ENCODE results near the gene IQGAP2. TPM values are rescaled to one million over a fixed set of nuclear protein-coding genes. Genes with fewer than 3 reads are reported as not detected.

IQGAP2 gene
- total RNA-seq, 1 experiment from 2014 or later = 13.4 TPM

GRCh38 chr5:76483433-76483832, 80.3 kb downstream of the IQGAP2 start:
- H3K9me3 Mint-ChIP-seq (ENCODE audit: low read depth, unreplicated experiment) = no peaks in the 10 kb centered on the region
- no peak for DNase-seq
- no TSS peak for BruUV-seq (replicated peaks)
- H3K4me1 Mint-ChIP-seq (ENCODE audit: low read depth, unreplicated experiment) = peaks cover 9% of the 10 kb centered on the region
- no peak overlapping the region for H3K27ac Mint-ChIP-seq (ENCODE audit: unreplicated experiment)
- intact Hi-C loops (cut with micrococcal nuclease; ENCODE audit: unreplicated experiment) = no loop called here
- CTCF ChIA-PET = interaction anchor here (0.7 to 1.2 kb wide), 2 partner anchors 9 to 81 kb away, joined by 3 to 4 read pairs; no protein-coding TSS in a partner anchor
- H3K4me3 Mint-ChIP-seq (ENCODE audit: low read depth, unreplicated experiment) = no peak overlapping the region
- TF ChIP-seq CTCF (IDR thresholded peaks at IDR 0.05; ENCODE audit: unreplicated experiment) = no peak
- H3K27me3 Mint-ChIP-seq (ENCODE audit: unreplicated experiment) = no peaks in the 10 kb centered on the region
- no peaks in the 10 kb centered on the region for H3K36me3 Mint-ChIP-seq (ENCODE audit: insufficient read depth, unreplicated experiment)

- no peak for TF ChIP-seq CTCF (IDR thresholded peaks at IDR 0.05; ENCODE audit: unreplicated experiment)
- no peak for DNase-seq
- intact Hi-C loops (cut with micrococcal nuclease; ENCODE audit: unreplicated experiment) = no loop called here
Measured at GRCh38 chr5:76483881-76484280, 80.8 kb downstream of the IQGAP2 start.

GRCh38 chr5:76485511-76485910, 82.4 kb downstream of the IQGAP2 start:
- Mint-ChIP-seq H3K36me3 (ENCODE audit: insufficient read depth, unreplicated experiment) (no peaks in the 10 kb centered on the region), H3K27ac (ENCODE audit: unreplicated experiment) (no peak overlapping the region), H3K4me3 (ENCODE audit: low read depth, unreplicated experiment) (no peak overlapping the region), H3K9me3 (ENCODE audit: low read depth, unreplicated experiment) (no peaks in the 10 kb centered on the region), H3K27me3 (ENCODE audit: unreplicated experiment) (no peaks in the 10 kb centered on the region), H3K4me1 (ENCODE audit: low read depth, unreplicated experiment) (peaks cover 9% of the 10 kb centered on the region)
- no peak for DNase-seq
- no TSS peak for BruUV-seq (replicated peaks)
- intact Hi-C loops (cut with micrococcal nuclease; ENCODE audit: unreplicated experiment) = no loop called here
- TF ChIP-seq CTCF (IDR thresholded peaks at IDR 0.05; ENCODE audit: unreplicated experiment) = no peak
- CTCF ChIA-PET = interaction anchor here (0.6 to 1.0 kb wide), 4 partner anchors 8 to 69 kb away, joined by 3 read pairs; no protein-coding TSS in a partner anchor

More at GRCh38 chr5:76483881-76484280, 80.8 kb downstream of the IQGAP2 start:
- BruUV-seq (replicated peaks) = no TSS peak
- H3K4me1 Mint-ChIP-seq (ENCODE audit: low read depth, unreplicated experiment) = peaks cover 9% of the 10 kb centered on the region
- H3K36me3 Mint-ChIP-seq (ENCODE audit: insufficient read depth, unreplicated experiment) = no peaks in the 10 kb centered on the region
- no peak overlapping the region for H3K4me3 Mint-ChIP-seq (ENCODE audit: low read depth, unreplicated experiment)
- no peaks in the 10 kb centered on the region for H3K27me3 Mint-ChIP-seq (ENCODE audit: unreplicated experiment)
- no peaks in the 10 kb centered on the region for H3K9me3 Mint-ChIP-seq (ENCODE audit: low read depth, unreplicated experiment)
- H3K27ac Mint-ChIP-seq (ENCODE audit: unreplicated experiment) = no peak overlapping the region
- CTCF ChIA-PET = no interaction called here

GRCh38 chr5:76487386-76487785, 84.3 kb downstream of the IQGAP2 start:
- no peak for TF ChIP-seq CTCF (IDR thresholded peaks at IDR 0.05; ENCODE audit: unreplicated experiment)
- Mint-ChIP-seq H3K4me3 (ENCODE audit: low read depth, unreplicated experiment) (no peak overlapping the region), H3K27ac (ENCODE audit: unreplicated experiment) (no peak overlapping the region), H3K27me3 (ENCODE audit: unreplicated experiment) (peaks cover 14% of the 10 kb centered on the region), H3K9me3 (ENCODE audit: low read depth, unreplicated experiment) (no peaks in the 10 kb centered on the region), H3K36me3 (ENCODE audit: insufficient read depth, unreplicated experiment) (no peaks in the 10 kb centered on the region), H3K4me1 (ENCODE audit: low read depth, unreplicated experiment) (peaks cover 9% of the 10 kb centered on the region)
- intact Hi-C loops (cut with micrococcal nuclease; ENCODE audit: unreplicated experiment) = no loop called here
- CTCF ChIA-PET = no interaction called here
- no peak for DNase-seq
- no TSS peak for BruUV-seq (replicated peaks)

Measured in Calu3 (cell line).